Endothelial cell of umbilical vein (primary cell): ENCODE measurements around the gene HS6ST2. TPM values are rescaled to one million over a fixed set of nuclear protein-coding genes. Genes with fewer than 3 reads are reported as not detected.

Experiments
- BruUV-seq: library from RNA; stranded (reverse); fragments of 400-500 nt; replicated peaks from 2 replicates; lab custom pipeline; 2021; lab: Mats Ljungman, UMichigan
- CTCF ChIA-PET: fragments of 300-600, 350-600 bp; sonication (Branson Sonifier 250); formaldehyde crosslinking; loops from one replicate; lab custom pipeline; 2021; ENCODE audit warnings: antibody characterized with exemption, inconsistent platforms; lab: Charles Lee
- POLR2A ChIA-PET: fragments of 300-600, 350-600 bp; sonication (Branson Sonifier 250); formaldehyde crosslinking; loops from one replicate; lab custom pipeline; 2021; ENCODE audit warnings: antibody characterized with exemption, inconsistent platforms; lab: Charles Lee
- DNase-seq: peaks from one replicate; pipeline ENCODE4 v3.0.0-alpha.2; 2011; ENCODE audit warnings: low read depth, low spot score
- FAIRE-seq: peaks from 2 replicates; lab custom pipeline; 2011; peaks lifted over from hg19 to GRCh38; lab: Jason Lieb, UNC
- H2AFZ ChIP-seq: 2 replicates; pipeline ENCODE4 v1.6.0; 2012; ENCODE audit warnings: low read depth, low read length, control low read depth, inconsistent platforms
- H3K27ac ChIP-seq: 2 replicates; pipeline ENCODE4 v1.5.1; 2011; ENCODE audit warnings: low read depth, mild to moderate bottlenecking, control low read depth, low read length, moderate library complexity; ENCODE audit not compliant: insufficient read depth
- H3K27me3 ChIP-seq, 2 experiments: 2 replicates each; pipeline versions ENCODE4 v1.6.0 to v1.6.1; 2011; ENCODE audit warnings: low read length in 2 of 2, mixed read lengths in 1 of 2; ENCODE audit not compliant: control insufficient read depth in 2 of 2, insufficient read depth in 2 of 2
- H3K36me3 ChIP-seq, 2 experiments: 2 replicates in 1 of 2; 3 replicates in 1 of 2; pipeline ENCODE4 v1.5.1; 2011; ENCODE audit warnings: low read length in 2 of 2, mild to moderate bottlenecking in 1 of 2, moderate library complexity in 1 of 2; ENCODE audit not compliant: control insufficient read depth in 2 of 2, insufficient read depth in 2 of 2; ENCODE audit errors: extremely low read depth in 1 of 2
- H3K4me1 ChIP-seq: 3 replicates; pipeline ENCODE4 v1.5.1; 2011; ENCODE audit warnings: mild to moderate bottlenecking, low read length; ENCODE audit not compliant: control insufficient read depth, insufficient read depth; ENCODE audit errors: extremely low read depth
- H3K4me2 ChIP-seq: 2 replicates; pipeline ENCODE4 v1.6.1; 2011; ENCODE audit warnings: low read length, control low read depth, mixed read lengths; ENCODE audit not compliant: insufficient read depth
- H3K4me3 ChIP-seq, 3 experiments: fragments of 200-600 bp in 1 of 3; sonication (generic), shearing (Covaris generic) in 1 of 3; replicated peaks in 1 of 3; 2 replicates each; pipeline ENCODE4 v1.5.1; 2011 to 2016; ENCODE audit warnings: control low read depth in 3 of 3, low read length in 3 of 3, mild to moderate bottlenecking in 2 of 3, inconsistent platforms in 1 of 3, low read depth in 1 of 3, moderate library complexity in 1 of 3; ENCODE audit not compliant: insufficient read depth in 1 of 3
- H3K79me2 ChIP-seq: 2 replicates; pipeline ENCODE4 v1.6.0; 2012; ENCODE audit warnings: low read length, inconsistent platforms; ENCODE audit not compliant: control insufficient read depth, insufficient read depth
- H3K9ac ChIP-seq: replicated peaks from 2 replicates; pipeline ENCODE3; 2011; ENCODE audit warnings: low read length, control low read depth; ENCODE audit not compliant: insufficient read depth; ENCODE audit errors: extremely low read depth
- H3K9me1 ChIP-seq: replicated peaks from 3 replicates; pipeline ENCODE4 v1.6.0; 2011; ENCODE audit warnings: mild to moderate bottlenecking, low read length; ENCODE audit not compliant: control insufficient read depth, insufficient read depth; ENCODE audit errors: extremely low read depth
- H3K9me3 ChIP-seq: replicated peaks from 2 replicates; pipeline ENCODE4 v1.5.1; 2012; ENCODE audit warnings: low read length, inconsistent platforms; ENCODE audit not compliant: control insufficient read depth, insufficient read depth
- H4K20me1 ChIP-seq: replicated peaks from 2 replicates; pipeline ENCODE3; 2011; ENCODE audit warnings: mild to moderate bottlenecking, low read length; ENCODE audit not compliant: control insufficient read depth, insufficient read depth; ENCODE audit errors: extremely low read depth
- EZH2 ChIP-seq: IDR thresholded peaks from 2 replicates; pipeline ENCODE4 v1.6.1; 2012; ENCODE audit warnings: borderline replicate concordance, low read depth, mild to moderate bottlenecking, moderate library complexity, low read length, inconsistent platforms; ENCODE audit not compliant: severe bottlenecking
- FOS ChIP-seq: IDR thresholded peaks from 2 replicates; pipeline ENCODE4 v1.6.1; 2011; ENCODE audit warnings: mild to moderate bottlenecking, low read length, moderate library complexity, borderline replicate concordance; ENCODE audit not compliant: insufficient read depth
- GATA2 ChIP-seq: IDR thresholded peaks from 2 replicates; pipeline ENCODE4 v1.7.0; 2011; ENCODE audit warnings: low read depth, mild to moderate bottlenecking, moderate library complexity, mixed read lengths, low read length; ENCODE audit not compliant: insufficient read length, insufficient read depth
- JUN ChIP-seq: IDR thresholded peaks from 2 replicates; pipeline ENCODE4 v1.6.1; 2011; ENCODE audit warnings: borderline replicate concordance, low read depth; ENCODE audit not compliant: insufficient read length, insufficient read depth
- MAX ChIP-seq: IDR thresholded peaks from 2 replicates; pipeline ENCODE4 v1.6.1; 2011; ENCODE audit not compliant: insufficient read depth, insufficient read length
- MYC ChIP-seq: IDR thresholded peaks from one replicate; pipeline ENCODE4 v1.6.1; 2011; ENCODE audit warnings: mild to moderate bottlenecking, low read depth, low read length
- POLR2A ChIP-seq: IDR thresholded peaks from 2 replicates; pipeline ENCODE4 v1.6.1; 2012; ENCODE audit warnings: low read depth, mild to moderate bottlenecking, control low read depth, low read length
- POLR2AphosphoS5 ChIP-seq: IDR thresholded peaks from 2 replicates; pipeline ENCODE4 v1.6.1; 2012; ENCODE audit warnings: low read depth, mild to moderate bottlenecking, control low read depth, low read length, moderate library complexity; ENCODE audit not compliant: insufficient read depth
- dilution Hi-C: fragments of 300-500 bp; cut with MboI; formaldehyde crosslinking; loops from one replicate; pipeline ENCODE4 v1.15.0; 2019; ENCODE audit warnings: low sequenced_read_pairs; ENCODE audit not compliant: extremely low pct_ligation_motif_present
- intact Hi-C: fragments of 100-400 bp; cut with micrococcal nuclease; formaldehyde crosslinking; loops from one replicate; pipeline ENCODE4 v1.10.0; 2022
- polyA plus RNA-seq, 4 experiments: library from polyadenylated mRNA; depleted of rRNA in 3 of 4; stranded (reverse) in 3 of 4; unstranded in 1 of 4; fragments of >200 nt; gene quantifications; 2 replicates each; pipeline versions ENCODE4 v1.2.1 to v1.2.3, GENCODE V29; 2011 to 2012; ENCODE audit warnings: missing spikeins in 1 of 4
- total RNA-seq: library from RNA; stranded (reverse); gene quantifications from 2 replicates; pipeline ENCODE4 v1.2.3, GENCODE V29; 2021
- TF ChIP-seq, protein P1 (sequence below), 2 donors: IDR thresholded peaks; 1 replicate in 1 of 2; 2 replicates in 1 of 2; pipeline ENCODE4 v1.5.1; 2011; ENCODE audit warnings: low read length in 2 of 2, mild to moderate bottlenecking in 2 of 2, moderate library complexity in 2 of 2, control low read depth in 1 of 2, inconsistent platforms in 1 of 2, low read depth in 1 of 2; ENCODE audit not compliant: insufficient read depth in 1 of 2; ENCODE audit errors: extremely low read depth in 1 of 2

Gene HS6ST2
- total and polyA plus RNA-seq, 2 donors (not counting 3 experiments of a cell fraction or from before 2014, with no cell fraction given): 0.49 to 0.84 TPM

DNA sequence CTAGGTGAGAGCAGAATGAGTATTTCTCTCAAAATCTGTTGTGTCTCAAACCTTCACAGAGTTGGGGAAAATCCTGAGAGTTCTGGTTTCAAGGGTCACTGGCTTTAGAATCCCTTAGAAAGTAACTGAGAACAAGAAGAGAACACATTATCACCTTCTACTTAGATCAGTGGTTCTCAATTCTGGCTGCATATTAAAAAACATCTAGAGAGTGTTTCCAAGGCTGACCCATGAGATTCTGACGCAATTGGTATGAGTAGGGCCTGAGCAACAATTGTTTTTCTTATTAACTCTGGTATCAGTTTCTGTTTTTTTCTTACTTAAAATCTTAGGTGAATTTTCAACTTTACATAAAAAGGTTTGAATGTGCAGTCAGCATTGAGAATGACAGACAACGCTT, 212.8 kb downstream of the HS6ST2 start:
- Histone ChIP-seq H3K4me1 (no peaks in the 10 kb centered on the region), H3K9me3 (no peaks in the 10 kb centered on the region), H3K4me2 (no peak overlapping the region), H3K9me1 (no peaks in the 10 kb centered on the region), H3K27ac (no peak overlapping the region), H3K36me3 (no peaks in the 10 kb centered on the region), H3K9ac (no peak overlapping the region), H2AFZ (no peak overlapping the region), H3K4me3 (no peak overlapping the region), H4K20me1 (no peaks in the 10 kb centered on the region), H3K27me3 (no peaks in the 10 kb centered on the region), H3K79me2 (no peaks in the 10 kb centered on the region)
- POLR2A ChIA-PET: no interaction called here
- dilution Hi-C loops: no loop called here
- no peak for FAIRE-seq
- CTCF ChIA-PET: no interaction called here
- TF ChIP-seq FOS: no peak
- intact Hi-C loops: no loop called here
- BruUV-seq: no TSS peak
- no peak for DNase-seq

DNA sequence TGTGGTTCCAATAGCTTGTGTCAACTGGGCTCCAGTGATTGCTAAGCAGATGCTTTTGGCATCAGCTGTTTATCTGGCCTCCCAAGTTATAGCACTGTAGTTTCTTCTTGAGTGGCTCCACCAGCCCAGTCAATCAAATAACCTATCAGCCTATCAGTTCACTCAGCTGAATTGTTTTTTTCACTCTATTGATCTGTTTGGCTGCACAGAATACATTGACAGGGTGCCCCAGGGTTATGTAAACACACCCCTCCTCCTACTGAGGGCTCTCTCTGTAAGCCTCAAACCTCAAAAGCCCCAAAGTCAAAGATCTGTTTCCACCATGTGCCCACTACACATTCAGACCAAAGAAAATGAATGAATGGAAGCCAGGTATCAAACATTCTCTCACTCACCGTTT, 214.0 kb downstream of the HS6ST2 start:
- Histone ChIP-seq H3K4me2 (no peak overlapping the region), H3K27me3 (no peaks in the 10 kb centered on the region), H3K9me3 (no peaks in the 10 kb centered on the region), H3K36me3 (no peaks in the 10 kb centered on the region), H3K4me3 (no peak overlapping the region), H3K79me2 (no peaks in the 10 kb centered on the region), H4K20me1 (no peaks in the 10 kb centered on the region), H2AFZ (no peak overlapping the region), H3K9ac (no peak overlapping the region), H3K4me1 (no peaks in the 10 kb centered on the region), H3K27ac (no peak overlapping the region), H3K9me1 (no peaks in the 10 kb centered on the region)
- BruUV-seq: no TSS peak
- TF ChIP-seq POLR2AphosphoS5 (no peak), JUN (no peak), GATA2 (no peak), FOS (no peak), MAX (no peak), EZH2 (no peak), POLR2A (no peak), MYC (no peak)
- TF ChIP-seq, protein P1, sequence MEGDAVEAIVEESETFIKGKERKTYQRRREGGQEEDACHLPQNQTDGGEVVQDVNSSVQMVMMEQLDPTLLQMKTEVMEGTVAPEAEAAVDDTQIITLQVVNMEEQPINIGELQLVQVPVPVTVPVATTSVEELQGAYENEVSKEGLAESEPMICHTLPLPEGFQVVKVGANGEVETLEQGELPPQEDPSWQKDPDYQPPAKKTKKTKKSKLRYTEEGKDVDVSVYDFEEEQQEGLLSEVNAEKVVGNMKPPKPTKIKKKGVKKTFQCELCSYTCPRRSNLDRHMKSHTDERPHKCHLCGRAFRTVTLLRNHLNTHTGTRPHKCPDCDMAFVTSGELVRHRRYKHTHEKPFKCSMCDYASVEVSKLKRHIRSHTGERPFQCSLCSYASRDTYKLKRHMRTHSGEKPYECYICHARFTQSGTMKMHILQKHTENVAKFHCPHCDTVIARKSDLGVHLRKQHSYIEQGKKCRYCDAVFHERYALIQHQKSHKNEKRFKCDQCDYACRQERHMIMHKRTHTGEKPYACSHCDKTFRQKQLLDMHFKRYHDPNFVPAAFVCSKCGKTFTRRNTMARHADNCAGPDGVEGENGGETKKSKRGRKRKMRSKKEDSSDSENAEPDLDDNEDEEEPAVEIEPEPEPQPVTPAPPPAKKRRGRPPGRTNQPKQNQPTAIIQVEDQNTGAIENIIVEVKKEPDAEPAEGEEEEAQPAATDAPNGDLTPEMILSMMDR (IDR thresholded peaks at IDR 0.05; ENCODE audit: extremely low read depth in 1 of 2, insufficient read depth in 1 of 2, low read depth in 1 of 2, low read length in 2 of 2): no peak
- DNase-seq: no peak
- FAIRE-seq: no peak
- dilution Hi-C loops: no loop called here
- ChIA-PET POLR2A (no interaction called here), CTCF (no interaction called here)
- intact Hi-C loops: loop anchor here (5.0 kb wide), 1 partner anchor 428 kb away; no protein-coding TSS in a partner anchor
